Right atrium auricular region (tissue), 2 donors: Measurements from ENCODE around the gene AREG. TPM values are rescaled to one million over a fixed set of nuclear protein-coding genes. Genes with fewer than 3 reads are reported as not detected.

ENCODE experiments used
- DNase-seq: peaks from one replicate; pipeline ENCODE4 v3.0.0-alpha.2; 2019; ENCODE audit warnings: low spot score
- H3K27ac ChIP-seq, 2 donors: fragments of 200-600 bp; sonication (generic); 1 replicate in 1 of 2; 2 replicates in 1 of 2; pipeline ENCODE4 v1.5.1; 2016 to 2019
- H3K27me3 ChIP-seq, 2 donors: fragments of 200-600 bp; sonication (generic); one replicate each; pipeline versions ENCODE4 v1.5.1 to v1.6.0; 2017 to 2019
- H3K36me3 ChIP-seq: fragments of 200-600 bp; sonication (generic); one replicate; pipeline ENCODE4 v1.5.1; 2016
- H3K4me1 ChIP-seq, 2 donors: fragments of 200-600 bp; sonication (generic); one replicate each; pipeline versions ENCODE4 v1.5.1 to v1.6.0; 2017 to 2019
- H3K4me3 ChIP-seq, 2 donors: fragments of 200-600 bp; sonication (generic); 1 replicate in 1 of 2; 2 replicates in 1 of 2; pipeline ENCODE4 v1.5.1; 2017 to 2019; ENCODE audit warnings: mild to moderate bottlenecking in 1 of 2, moderate library complexity in 1 of 2
- H3K9me3 ChIP-seq, 2 donors: fragments of 200-600 bp; sonication (generic); one replicate each; pipeline ENCODE4 v1.5.1; 2019
- total RNA-seq, 2 donors: library from RNA; depleted of rRNA; stranded (reverse); fragments of >200 nt; gene quantifications; one replicate each; pipeline ENCODE4 v1.1.0, GENCODE V29; 2016
- TF ChIP-seq, protein P1 (sequence below), 2 donors: fragments of 200-600 bp; sonication (generic); IDR thresholded peaks; one replicate each; pipeline ENCODE4 v1.5.1; 2019; ENCODE audit warnings: antibody characterized with exemption in 2 of 2

AREG gene
- total RNA-seq, 2 donors from 2014 or later = 26.6 to 31.3 TPM

DNA sequence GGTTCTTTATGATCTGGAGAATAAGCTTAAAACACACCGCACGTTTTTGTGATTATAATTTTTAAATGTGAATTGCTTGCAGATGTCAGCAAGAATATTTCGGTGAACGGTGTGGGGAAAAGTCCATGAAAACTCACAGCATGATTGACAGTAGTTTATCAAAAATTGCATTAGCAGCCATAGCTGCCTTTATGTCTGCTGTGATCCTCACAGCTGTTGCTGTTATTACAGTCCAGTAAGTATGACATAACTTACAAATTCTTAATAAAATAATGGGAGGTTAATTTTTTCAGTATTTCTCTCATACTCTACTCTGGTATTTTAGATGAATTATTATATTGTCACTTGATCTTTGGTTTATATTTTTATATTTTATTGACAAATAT is 5.4 kb downstream of the AREG start:
- DNase-seq = no peak
- Histone ChIP-seq H3K27ac (no peak overlapping the region), H3K36me3 (no peaks in the 10 kb centered on the region), H3K9me3 (no peaks in the 10 kb centered on the region), H3K4me3 (no peak overlapping the region), H3K4me1 (no peaks in the 10 kb centered on the region), H3K27me3 (no peaks in the 10 kb centered on the region)
- TF ChIP-seq, protein P1, sequence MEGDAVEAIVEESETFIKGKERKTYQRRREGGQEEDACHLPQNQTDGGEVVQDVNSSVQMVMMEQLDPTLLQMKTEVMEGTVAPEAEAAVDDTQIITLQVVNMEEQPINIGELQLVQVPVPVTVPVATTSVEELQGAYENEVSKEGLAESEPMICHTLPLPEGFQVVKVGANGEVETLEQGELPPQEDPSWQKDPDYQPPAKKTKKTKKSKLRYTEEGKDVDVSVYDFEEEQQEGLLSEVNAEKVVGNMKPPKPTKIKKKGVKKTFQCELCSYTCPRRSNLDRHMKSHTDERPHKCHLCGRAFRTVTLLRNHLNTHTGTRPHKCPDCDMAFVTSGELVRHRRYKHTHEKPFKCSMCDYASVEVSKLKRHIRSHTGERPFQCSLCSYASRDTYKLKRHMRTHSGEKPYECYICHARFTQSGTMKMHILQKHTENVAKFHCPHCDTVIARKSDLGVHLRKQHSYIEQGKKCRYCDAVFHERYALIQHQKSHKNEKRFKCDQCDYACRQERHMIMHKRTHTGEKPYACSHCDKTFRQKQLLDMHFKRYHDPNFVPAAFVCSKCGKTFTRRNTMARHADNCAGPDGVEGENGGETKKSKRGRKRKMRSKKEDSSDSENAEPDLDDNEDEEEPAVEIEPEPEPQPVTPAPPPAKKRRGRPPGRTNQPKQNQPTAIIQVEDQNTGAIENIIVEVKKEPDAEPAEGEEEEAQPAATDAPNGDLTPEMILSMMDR (IDR thresholded peaks at IDR 0.05) = no peak

DNA sequence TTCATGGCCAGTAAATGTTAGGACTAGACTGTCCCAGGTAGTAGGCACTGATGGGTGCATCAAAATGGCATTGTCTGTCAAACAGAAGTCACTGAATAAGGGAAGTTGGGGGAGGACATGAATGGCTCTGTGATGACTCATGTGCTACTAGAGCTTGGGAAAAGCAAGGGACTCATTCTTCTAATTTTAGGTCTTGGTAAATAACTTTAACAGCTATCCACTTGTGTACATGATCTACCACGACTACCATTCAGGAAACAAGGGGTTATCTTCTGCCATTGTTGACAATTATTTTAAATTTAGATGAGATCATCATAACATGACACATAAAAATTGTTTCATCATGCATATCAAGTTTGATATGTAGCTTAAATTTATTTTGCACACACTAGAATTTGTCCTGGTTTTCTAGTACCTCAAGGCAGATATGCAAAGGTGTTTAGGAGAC is 6.3 kb downstream of the AREG start:
- peak overlapping the region in 1 of 2 donors; percentile 38 for H3K27ac ChIP-seq
- no peaks in the 10 kb centered on the region for H3K36me3 ChIP-seq
- H3K27me3 ChIP-seq = no peaks in the 10 kb centered on the region
- no peaks in the 10 kb centered on the region for H3K9me3 ChIP-seq
- H3K4me1 ChIP-seq = no peaks in the 10 kb centered on the region
- TF ChIP-seq, protein P1 (IDR thresholded peaks at IDR 0.05) = no peak
- DNase-seq = no peak
- no peak overlapping the region for H3K4me3 ChIP-seq

DNA sequence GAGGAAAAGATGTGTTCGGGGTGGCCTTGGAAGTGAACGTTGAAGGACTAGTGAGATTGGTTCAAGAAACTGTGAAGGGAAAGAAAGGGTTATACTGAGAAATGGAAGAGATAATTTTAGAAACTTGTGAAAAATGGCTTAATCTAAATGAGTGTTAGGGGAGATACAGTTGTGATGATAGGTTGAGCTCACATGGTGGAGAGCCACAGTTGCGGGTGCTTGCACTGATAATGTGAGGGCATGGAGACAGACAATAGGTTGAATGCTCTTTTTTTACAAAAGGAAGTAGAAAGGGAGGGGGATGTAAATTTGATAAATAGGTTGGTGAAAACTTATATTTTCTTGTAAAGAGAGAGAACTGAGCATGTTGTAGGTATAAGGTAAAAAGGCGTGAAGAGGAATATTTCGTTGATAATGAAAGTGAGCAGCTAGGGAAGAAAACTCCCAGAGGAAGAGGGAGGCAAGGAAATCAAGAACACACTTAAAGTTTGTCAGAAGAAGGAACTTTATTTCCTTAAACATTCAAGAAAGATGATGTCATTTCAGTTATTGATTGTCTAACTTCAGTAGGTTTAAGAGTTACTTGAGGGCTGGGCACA is 8.2 kb downstream of the AREG start:
- Histone ChIP-seq H3K4me1 (no peaks in the 10 kb centered on the region), H3K4me3 (no peak overlapping the region), H3K27ac (no peak overlapping the region), H3K36me3 (no peaks in the 10 kb centered on the region), H3K27me3 (no peaks in the 10 kb centered on the region), H3K9me3 (no peaks in the 10 kb centered on the region)
- TF ChIP-seq, protein P1 (IDR thresholded peaks at IDR 0.05) = no peak
- no peak for DNase-seq

DNA sequence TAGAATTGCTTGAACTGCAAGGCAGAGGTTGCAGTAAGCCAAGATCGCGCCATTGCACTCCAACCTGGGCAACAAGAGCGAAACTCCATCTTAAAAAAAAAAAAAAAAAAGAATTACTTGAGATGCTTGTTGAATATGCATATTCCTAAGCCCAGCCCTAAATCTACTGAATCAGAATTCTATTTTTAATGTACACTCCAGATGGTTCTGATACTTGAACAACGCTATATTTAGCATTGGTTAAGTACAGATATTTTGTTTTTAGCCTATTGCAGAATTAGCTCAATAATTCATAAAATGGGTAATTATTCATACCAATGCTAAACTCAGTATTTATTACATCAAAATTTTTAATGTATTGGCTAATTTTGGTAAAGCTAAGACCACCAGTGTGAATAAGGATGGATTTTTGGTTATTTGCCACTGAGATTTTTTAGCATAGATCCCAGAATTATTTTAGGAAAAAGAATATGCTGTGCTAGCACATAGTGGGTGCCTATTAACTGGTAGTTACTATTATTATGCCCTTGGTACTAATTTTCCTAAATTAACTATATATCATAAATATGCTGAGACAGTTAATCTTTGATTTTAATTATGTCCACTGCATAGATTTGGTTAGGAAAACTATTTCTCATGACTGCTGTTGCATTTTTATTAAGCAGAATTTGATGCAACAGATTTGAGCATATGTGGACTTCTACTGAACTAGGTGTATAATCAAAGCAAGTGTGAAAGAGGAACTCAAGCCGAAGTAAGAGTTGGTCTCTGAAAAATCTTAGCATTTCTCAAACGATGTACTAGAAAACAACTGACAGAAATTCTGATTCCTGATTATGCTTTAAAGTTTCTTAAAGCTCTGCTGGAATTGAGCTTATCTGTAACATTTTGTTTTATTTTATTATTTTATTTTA is 9.2 kb downstream of the AREG start:
- H3K4me1 ChIP-seq = no peaks in the 10 kb centered on the region
- no peak overlapping the region for H3K4me3 ChIP-seq
- no peaks in the 10 kb centered on the region for H3K27me3 ChIP-seq
- H3K36me3 ChIP-seq = no peaks in the 10 kb centered on the region
- no peak for DNase-seq
- TF ChIP-seq, protein P1 (IDR thresholded peaks at IDR 0.05) = no peak
- H3K9me3 ChIP-seq = no peaks in the 10 kb centered on the region
- H3K27ac ChIP-seq = no peak overlapping the region

DNA sequence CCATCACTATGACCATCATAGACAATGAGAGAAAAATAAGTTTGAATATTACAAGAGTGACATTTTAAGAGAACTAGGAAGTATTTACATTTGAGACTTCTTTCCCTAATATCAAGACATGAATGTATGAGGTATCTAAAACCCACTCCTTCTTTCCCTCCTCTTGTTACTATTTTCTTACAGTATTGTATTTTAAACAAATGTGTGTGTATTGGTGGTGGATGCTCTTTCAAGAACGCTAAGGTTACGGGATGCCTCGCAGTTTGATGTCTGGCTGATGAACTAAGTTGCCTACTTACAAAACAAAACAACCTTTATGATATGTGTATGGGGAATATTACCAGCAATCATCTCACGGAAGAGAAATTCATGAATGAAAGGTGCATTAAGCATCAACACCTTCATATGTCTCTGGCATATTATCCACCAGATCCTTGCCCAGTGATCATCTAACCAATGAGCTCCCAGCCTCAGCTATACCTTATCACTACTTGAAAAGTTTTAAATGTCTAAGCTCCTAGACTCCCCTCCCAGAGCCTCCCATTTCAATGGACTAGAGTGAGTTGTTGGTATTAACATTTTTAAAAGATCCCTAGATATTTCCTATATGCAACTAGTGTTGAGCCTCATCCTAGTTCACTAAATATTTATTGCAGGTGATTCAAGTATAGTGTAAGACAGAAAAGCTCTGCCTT is 10.6 kb downstream of the AREG start:
- no peak overlapping the region for H3K27ac ChIP-seq
- H3K9me3 ChIP-seq = no peaks in the 10 kb centered on the region
- no peaks in the 10 kb centered on the region for H3K27me3 ChIP-seq
- no peaks in the 10 kb centered on the region for H3K4me1 ChIP-seq
- TF ChIP-seq, protein P1 (IDR thresholded peaks at IDR 0.05) = no peak
- no peaks in the 10 kb centered on the region for H3K36me3 ChIP-seq
- no peak overlapping the region for H3K4me3 ChIP-seq
- DNase-seq = no peak
